Fibroblast of mammary gland (primary cell): ENCODE measurements around the gene HIF3A.

Experiments
- DNase-seq: peaks from one replicate; pipeline ENCODE4 v3.0.0-alpha.2; 2010; ENCODE audit warnings: low read depth
- H3K4me3 ChIP-seq: 2 replicates; pipeline ENCODE4 v1.5.1; 2011; ENCODE audit warnings: low read depth, mild to moderate bottlenecking, low read length, moderate library complexity; ENCODE audit not compliant: control insufficient read depth
- TF ChIP-seq, protein P1 (sequence below): conservative IDR thresholded peaks from 2 replicates; pipeline ENCODE4 v1.5.1; 2011; ENCODE audit warnings: low read depth, low read length, inconsistent platforms; ENCODE audit not compliant: control insufficient read depth, insufficient read depth

HIF3A gene

DNA sequence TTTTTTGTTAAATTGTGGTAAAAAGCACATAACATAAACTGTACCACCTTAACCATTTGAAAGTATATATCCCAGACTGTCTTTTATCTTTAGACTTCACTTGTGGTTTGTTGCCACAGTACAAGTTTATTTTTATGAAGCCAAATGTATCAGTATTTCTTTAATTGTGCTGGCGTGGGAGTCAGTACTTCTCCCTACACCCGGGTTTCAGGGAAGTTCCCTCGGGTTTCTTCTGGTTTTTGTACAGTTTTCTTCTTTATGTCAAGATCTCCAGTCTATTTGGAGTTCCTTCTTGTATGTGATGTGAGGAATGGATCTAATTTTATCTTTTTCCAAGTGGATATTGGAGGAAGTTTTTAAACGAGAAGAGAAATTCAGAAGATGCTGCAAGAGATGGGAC is 96.0 kb downstream of the HIF3A start:
- TF ChIP-seq, protein P1, sequence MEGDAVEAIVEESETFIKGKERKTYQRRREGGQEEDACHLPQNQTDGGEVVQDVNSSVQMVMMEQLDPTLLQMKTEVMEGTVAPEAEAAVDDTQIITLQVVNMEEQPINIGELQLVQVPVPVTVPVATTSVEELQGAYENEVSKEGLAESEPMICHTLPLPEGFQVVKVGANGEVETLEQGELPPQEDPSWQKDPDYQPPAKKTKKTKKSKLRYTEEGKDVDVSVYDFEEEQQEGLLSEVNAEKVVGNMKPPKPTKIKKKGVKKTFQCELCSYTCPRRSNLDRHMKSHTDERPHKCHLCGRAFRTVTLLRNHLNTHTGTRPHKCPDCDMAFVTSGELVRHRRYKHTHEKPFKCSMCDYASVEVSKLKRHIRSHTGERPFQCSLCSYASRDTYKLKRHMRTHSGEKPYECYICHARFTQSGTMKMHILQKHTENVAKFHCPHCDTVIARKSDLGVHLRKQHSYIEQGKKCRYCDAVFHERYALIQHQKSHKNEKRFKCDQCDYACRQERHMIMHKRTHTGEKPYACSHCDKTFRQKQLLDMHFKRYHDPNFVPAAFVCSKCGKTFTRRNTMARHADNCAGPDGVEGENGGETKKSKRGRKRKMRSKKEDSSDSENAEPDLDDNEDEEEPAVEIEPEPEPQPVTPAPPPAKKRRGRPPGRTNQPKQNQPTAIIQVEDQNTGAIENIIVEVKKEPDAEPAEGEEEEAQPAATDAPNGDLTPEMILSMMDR: no peak
- DNase-seq: no peak
- no peak overlapping the region for H3K4me3 ChIP-seq
